Fibroblast of skin of abdomen (primary cell): Measurements from ENCODE around the gene COQ4.
A peak's percentile ranks its signal among the peaks of the same experiment; 100 is the strongest.
"Not testable (repeated sequence)": the region's sequence is repeated elsewhere in the genome, so short reads cannot be mapped to it uniquely, and the experiment has no call there.

Source experiments
- DNase-seq: peaks from one replicate; pipeline ENCODE4 v3.0.0-alpha.2; 2013

Gene COQ4

GRCh38 chr9:128298535-128299482 is 23.8 kb upstream of the COQ4 start:
- DNase-seq = no peak

GRCh38 chr9:128304136-128304970 is 18.3 kb upstream of the COQ4 start:
- DNase-seq = no peak

GRCh38 chr9:128304971-128305288 is 17.7 kb upstream of the COQ4 start:
- no peak for DNase-seq

- DNase-seq = no peak
Observed at GRCh38 chr9:128309551-128309950, 13.1 kb upstream of the COQ4 start.

GRCh38 chr9:128310461-128310860 is 12.2 kb upstream of the COQ4 start:
- no peak for DNase-seq

- no peak for DNase-seq
Observed at GRCh38 chr9:128314697-128315096, 7.9 kb upstream of the COQ4 start.

- DNase-seq = no peak
Observed at GRCh38 chr9:128316421-128316820, 6.2 kb upstream of the COQ4 start.

- DNase-seq = no peak
Observed at GRCh38 chr9:128317629-128318028, 5.0 kb upstream of the COQ4 start.

- no peak for DNase-seq
Observed at GRCh38 chr9:128321343-128321742, 1.3 kb upstream of the COQ4 start.

- no peak for DNase-seq
Observed at GRCh38 chr9:128321879-128322403, 698 bp upstream of the COQ4 start.

GRCh38 chr9:128323212-128323730 is 632 bp downstream of the COQ4 start:
- DNase-seq = no peak

- no peak for DNase-seq
Observed at GRCh38 chr9:128323791-128324190, 1.2 kb downstream of the COQ4 start.

- no peak for DNase-seq
Observed at GRCh38 chr9:128324401-128324800, 1.8 kb downstream of the COQ4 start.

GRCh38 chr9:128325629-128326028 is 3.0 kb downstream of the COQ4 start:
- no peak for DNase-seq

GRCh38 chr9:128333451-128333869 is 10.8 kb downstream of the COQ4 start:
- no peak for DNase-seq

GRCh38 chr9:128335161-128335560 is 12.5 kb downstream of the COQ4 start:
- DNase-seq = no peak

GRCh38 chr9:128335914-128336313 is 13.3 kb downstream of the COQ4 start:
- DNase-seq = no peak

- DNase-seq = no peak
Observed at GRCh38 chr9:128337936-128338335, 15.3 kb downstream of the COQ4 start.

- not testable (repeated sequence) for DNase-seq
Observed at GRCh38 chr9:128338852-128339614, 16.4 kb downstream of the COQ4 start.

GRCh38 chr9:128339761-128340690 is 17.4 kb downstream of the COQ4 start, which contains the start of gene SLC27A4:
Gene SLC27A4, plus strand, starts transcription at chr9:128340527. Its CDS starts 2,606 bp downstream, at chr9:128343133.
- peak; percentile 74 for DNase-seq
